Stimulated activated CD4-positive, alpha-beta T cell treated with anti-CD3 and anti-CD28 coated beads, Interleukin-12 subunit alpha, Interleukin-12 subunit beta, amount 100 ng/mL, for 4 hours (primary cell): ENCODE data around the gene EPHA3.

ENCODE experiments used
- DNase-seq: peaks from one replicate; pipeline ENCODE4 v3.0.0-alpha.2; 2020

The EPHA3 gene

GRCh38 chr3:89107461-89108290 lies at the start of gene EPHA3:
Gene EPHA3, plus strand, starts transcription at chr3:89107621. Its CDS starts 128 bp downstream, at chr3:89107749.
- peak; percentile 37 for DNase-seq

GRCh38 chr3:89058371-89058770 lies 49.0 kb upstream of the EPHA3 start:
- DNase-seq = no peak

- DNase-seq = no peak
These were observed 48.1 kb upstream of the EPHA3 start for GRCh38 chr3:89059211-89059925.

GRCh38 chr3:89061259-89061658 lies 46.2 kb upstream of the EPHA3 start:
- DNase-seq = no peak

GRCh38 chr3:89067736-89068135 lies 39.7 kb upstream of the EPHA3 start:
- DNase-seq = no peak

GRCh38 chr3:89072642-89073041 lies 34.8 kb upstream of the EPHA3 start:
- no peak for DNase-seq

- no peak for DNase-seq
These were observed 27.5 kb upstream of the EPHA3 start for GRCh38 chr3:89079944-89080343.

DNA sequence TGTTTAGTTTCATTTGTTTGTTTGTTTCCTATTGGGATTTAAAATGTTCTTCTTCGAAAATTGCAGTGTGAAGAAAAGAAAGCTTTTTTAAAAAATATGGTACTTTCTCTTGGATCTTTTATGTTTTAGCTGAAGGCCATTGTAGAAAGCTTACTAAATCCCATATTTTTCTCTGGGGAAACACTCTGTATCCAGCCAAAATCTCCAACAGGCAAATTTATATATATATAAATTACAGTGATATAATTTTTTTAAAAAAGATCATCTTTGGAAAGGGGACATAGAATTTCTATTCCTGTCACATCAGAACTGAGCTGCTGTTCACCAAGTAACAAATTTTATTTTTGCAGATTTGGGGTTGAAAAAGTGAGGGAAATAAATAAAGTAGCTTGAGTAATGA lies 19.6 kb upstream of the EPHA3 start:
- DNase-seq = no peak

DNA sequence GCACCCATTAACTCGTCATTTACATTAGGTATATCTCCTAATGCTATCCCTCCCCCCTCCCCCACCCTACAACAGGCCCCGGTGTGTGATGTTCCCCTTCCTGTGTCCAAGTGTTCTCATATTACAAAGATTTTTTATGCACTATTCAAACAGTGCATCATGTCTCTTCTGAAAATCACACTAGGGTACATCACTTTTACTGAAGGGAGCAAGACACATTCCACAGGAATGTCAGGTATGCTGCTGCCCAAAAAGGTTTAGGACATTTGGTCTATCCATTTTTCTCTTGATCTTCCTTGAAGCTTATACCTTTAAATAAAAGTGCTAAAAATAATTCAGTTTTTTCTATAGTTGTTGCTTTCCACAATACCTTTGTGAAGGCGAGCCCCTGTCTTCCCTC lies 9.2 kb upstream of the EPHA3 start:
- DNase-seq = no peak

DNA sequence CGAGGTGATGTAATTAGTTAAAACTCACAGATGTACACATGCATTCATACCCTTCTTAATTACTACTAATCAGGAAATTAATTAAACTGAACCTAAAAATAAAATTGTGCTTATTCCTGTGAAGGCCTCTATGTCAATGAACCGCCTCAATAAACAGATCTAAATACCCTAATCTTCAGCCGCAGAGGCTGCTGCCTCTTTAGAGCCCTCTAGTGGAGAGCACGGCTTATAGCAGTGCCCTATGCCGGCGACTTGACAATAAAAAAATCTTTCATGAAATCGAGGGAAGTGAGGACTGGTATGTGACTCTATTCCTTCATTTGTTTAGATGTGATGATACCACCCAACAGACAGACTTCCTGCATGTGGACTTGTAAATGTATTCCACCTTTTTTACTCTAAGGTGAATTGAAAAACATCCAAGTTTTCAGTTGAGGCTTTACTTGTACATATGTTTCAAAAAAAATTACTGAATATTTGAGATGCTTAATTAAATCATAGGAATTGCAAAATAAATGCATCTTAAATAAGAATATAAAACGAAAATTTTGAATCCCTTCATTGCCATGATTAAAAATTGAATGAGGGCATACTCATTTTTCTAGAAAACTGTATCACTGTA lies 8.3 kb upstream of the EPHA3 start:
- peak; percentile 9 for DNase-seq

- DNase-seq = no peak
These were observed 6.2 kb upstream of the EPHA3 start for GRCh38 chr3:89101251-89101650.

GRCh38 chr3:89101921-89102320 lies 5.5 kb upstream of the EPHA3 start:
- no peak for DNase-seq

DNA sequence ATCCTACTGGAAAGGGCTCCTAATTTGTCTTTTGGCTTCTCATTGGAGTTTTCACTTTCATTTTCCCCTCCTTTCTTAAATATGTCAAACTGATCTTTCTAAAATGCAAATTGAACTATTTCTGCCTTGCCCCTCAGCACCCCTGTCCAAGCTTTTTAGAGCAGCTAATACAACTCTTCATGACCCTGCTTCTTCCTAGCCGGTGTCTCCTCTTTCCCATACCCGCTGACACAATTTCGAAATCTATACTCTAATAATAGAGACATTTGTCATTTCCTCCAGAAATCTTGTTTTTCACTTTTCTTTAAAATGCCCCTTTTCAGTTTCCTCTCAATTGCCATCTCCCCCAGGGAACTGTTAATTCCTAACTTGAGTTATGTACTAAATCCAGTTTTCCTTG lies 2.9 kb upstream of the EPHA3 start:
- DNase-seq = no peak

- DNase-seq = no peak
These were observed 1.9 kb upstream of the EPHA3 start for GRCh38 chr3:89105503-89105902.

DNA sequence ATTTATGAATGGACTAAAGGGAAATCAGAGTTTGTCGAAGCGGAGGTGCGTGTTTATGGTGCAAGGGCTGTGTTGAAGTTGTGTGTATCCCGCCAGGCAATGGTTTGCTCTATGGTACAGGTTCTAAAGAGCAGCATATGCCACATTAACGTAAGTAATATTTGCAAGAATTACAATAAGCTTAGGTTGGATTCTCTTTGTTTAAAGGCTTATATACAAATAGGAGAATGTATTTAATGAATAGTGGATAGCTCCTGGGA lies 800 bp downstream of the EPHA3 start:
- no peak for DNase-seq

DNA sequence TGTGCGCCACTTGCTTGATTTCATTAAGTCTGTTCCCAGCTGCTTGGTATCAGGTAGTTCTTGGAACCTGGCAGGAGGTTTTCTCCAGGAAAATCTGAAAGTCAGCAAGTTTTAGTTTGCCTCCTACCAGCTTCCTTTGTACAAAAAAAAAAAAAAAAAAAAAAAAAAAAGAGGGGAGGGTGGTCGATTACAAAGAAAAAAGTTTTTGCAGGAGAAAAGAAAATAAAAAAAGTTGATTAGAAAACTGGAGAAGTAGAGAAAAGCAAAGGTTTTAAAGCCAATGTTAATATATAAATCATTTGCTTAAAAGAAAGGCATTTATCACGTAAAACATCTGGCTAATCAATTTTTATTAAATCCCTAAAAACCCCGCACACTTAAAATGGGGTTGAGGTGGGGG lies 5.9 kb downstream of the EPHA3 start:
- no peak for DNase-seq

DNA sequence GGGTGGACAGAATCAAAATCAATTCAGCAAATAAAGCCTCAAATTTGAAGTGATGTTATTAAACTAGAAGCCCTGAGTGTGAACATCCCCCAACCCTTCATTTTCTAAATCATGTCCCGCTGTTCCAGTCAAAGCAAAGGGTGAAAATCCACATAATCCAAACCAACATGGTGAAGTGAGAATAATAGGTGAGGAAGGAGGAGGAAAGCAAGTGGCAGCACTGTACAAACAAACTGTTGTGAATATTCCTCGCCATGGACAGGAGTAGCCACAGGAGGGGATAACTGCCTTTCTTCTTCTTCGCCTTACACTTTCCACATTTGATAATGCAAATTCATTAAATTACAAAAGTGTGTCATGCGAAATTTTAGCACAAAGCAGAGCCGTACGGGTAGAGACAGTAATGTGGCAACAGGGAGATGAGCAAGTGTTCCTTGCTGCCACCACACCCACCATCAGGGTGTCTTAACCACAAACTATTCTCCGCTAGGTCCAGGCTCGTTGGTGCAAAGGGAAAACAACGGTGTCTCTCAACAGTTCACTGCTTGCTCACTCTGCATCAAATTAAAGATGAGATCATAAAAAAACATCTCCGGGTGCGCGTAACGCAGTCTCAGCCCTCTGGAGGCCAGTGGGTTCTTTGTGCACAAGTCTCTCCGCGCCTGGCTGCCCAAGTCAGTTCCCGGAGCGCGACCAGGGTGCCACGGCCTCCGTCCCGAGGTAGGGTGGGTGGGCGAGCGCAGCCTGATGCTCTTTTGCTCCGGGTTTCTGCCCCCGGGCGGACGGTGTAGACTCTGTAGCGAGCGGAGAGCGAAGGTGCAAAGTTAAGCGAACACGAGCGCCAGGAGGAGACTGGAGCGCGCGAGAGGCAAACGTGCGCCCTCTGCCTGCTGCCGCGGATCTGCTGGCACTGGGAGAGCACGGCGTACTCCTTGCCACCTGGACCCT lies 6.7 kb downstream of the EPHA3 start:
- DNase-seq = peak; percentile 13

- DNase-seq = no peak
These were observed 7.4 kb downstream of the EPHA3 start for GRCh38 chr3:89114841-89115223.

DNA sequence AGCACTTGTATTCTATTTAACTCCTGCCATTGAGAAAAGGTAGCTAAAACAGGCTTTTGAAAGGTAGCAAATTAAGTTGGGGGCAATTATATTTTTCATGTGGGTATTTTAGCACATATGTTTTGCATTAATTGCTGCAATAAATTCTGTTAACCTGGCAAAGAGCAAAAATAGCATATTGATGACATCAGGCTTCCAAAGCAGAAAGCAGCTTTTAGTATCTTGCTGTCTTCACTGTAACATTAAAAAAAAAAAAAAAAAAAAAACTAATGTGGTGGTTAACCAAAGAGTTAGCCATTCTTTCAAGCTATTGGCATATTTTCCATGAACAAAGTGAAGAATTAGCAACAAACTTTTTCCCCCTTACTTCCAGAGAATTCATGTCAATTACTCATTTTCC lies 9.1 kb downstream of the EPHA3 start:
- DNase-seq = no peak

- DNase-seq = no peak
These were observed 30.6 kb downstream of the EPHA3 start for GRCh38 chr3:89138048-89138447.

DNA sequence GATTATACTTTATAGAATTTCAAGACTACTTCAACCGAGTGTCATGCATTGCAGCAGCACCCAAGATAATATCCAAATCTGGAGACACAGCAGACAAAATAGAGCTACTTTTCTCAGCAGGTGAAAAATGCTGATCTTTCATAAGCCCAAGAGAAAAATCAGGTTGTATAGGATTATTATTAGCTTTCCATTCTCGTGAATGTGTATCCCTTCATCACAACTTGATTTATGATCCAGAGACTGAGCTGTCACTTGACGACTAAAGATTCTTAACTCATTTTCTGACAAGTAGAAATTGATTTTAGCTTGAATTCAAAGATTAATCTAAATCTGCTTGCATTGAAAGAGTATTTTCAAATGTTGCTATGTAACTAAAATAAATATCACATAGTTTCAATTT lies 32.4 kb downstream of the EPHA3 start:
- DNase-seq = no peak

DNA sequence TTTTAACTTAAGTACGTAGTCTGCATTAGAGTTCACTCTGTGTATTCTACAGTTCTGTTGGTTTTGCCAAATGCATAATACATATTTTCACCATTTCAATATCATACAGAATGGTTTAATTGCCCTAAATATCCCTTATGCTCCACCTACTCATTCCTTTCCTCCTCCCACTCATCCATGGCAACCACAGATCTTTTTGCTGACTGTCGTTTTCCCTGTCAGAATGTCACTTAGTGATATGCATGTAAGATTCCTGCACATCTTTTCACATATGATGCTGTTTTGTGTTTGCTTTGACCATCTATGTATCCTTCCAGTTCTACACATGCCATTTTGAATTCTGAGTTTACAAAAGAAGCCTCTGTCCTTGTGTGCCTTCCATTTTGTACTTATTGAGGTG lies 36.7 kb downstream of the EPHA3 start:
- no peak for DNase-seq

GRCh38 chr3:89145995-89146394 lies 38.6 kb downstream of the EPHA3 start:
- DNase-seq = no peak
